Fibroblast of lung (primary cell): ENCODE measurements around the gene TM4SF5. TPM values are rescaled to one million over a fixed set of nuclear protein-coding genes. Genes with fewer than 3 reads are reported as not detected.

Experiments
- DNase-seq, 2 donors: peaks; one replicate each; pipeline versions ENCODE4 v3.0.0 to v3.0.0-alpha.2; 2010; ENCODE audit warnings: low read depth in 2 of 2
- H2AFZ ChIP-seq: 2 replicates; pipeline ENCODE4 v1.5.1; 2012; ENCODE audit warnings: low read length, control low read depth, inconsistent platforms
- H3K27ac ChIP-seq: 2 replicates; pipeline ENCODE4 v1.5.1; 2011; ENCODE audit warnings: low read length, control low read depth; ENCODE audit not compliant: insufficient read depth
- H3K27me3 ChIP-seq: 2 replicates; pipeline ENCODE4 v1.5.1; 2011; ENCODE audit warnings: mild to moderate bottlenecking, low read length; ENCODE audit not compliant: control insufficient read depth, insufficient read depth
- H3K36me3 ChIP-seq: 2 replicates; pipeline ENCODE4 v1.5.1; 2011; ENCODE audit warnings: low read length; ENCODE audit not compliant: control insufficient read depth, insufficient read depth
- H3K4me1 ChIP-seq: 2 replicates; pipeline ENCODE4 v1.5.1; 2011; ENCODE audit warnings: low read length; ENCODE audit not compliant: control insufficient read depth, insufficient read depth; ENCODE audit errors: extremely low read depth
- H3K4me2 ChIP-seq: 2 replicates; pipeline ENCODE4 v1.5.1; 2011; ENCODE audit warnings: low read length, control low read depth; ENCODE audit not compliant: insufficient read depth; ENCODE audit errors: extremely low read depth
- H3K4me3 ChIP-seq, 4 experiments: fragments of 200-600 bp in 1 of 4; sonication (generic) in 1 of 4; replicated peaks in 1 of 4; 2 replicates each; pipeline ENCODE4 v1.5.1; 2011 to 2016; ENCODE audit warnings: low read length in 4 of 4, low read depth in 3 of 4, mild to moderate bottlenecking in 3 of 4, control low read depth in 2 of 4, inconsistent platforms in 1 of 4, mixed read lengths in 1 of 4; ENCODE audit not compliant: insufficient read depth in 1 of 4; ENCODE audit errors: control extremely low read depth in 1 of 4
- H3K79me2 ChIP-seq: 2 replicates; pipeline ENCODE4 v1.5.1; 2012; ENCODE audit warnings: mild to moderate bottlenecking, low read length, inconsistent platforms; ENCODE audit not compliant: control insufficient read depth, insufficient read depth
- H3K9ac ChIP-seq: 2 replicates; pipeline ENCODE4 v1.5.1; 2011; ENCODE audit warnings: mild to moderate bottlenecking, low read length, control low read depth; ENCODE audit not compliant: insufficient read depth
- H3K9me3 ChIP-seq: 2 replicates; pipeline ENCODE4 v1.5.1; 2012; ENCODE audit warnings: low read depth, low read length; ENCODE audit not compliant: control insufficient read depth, insufficient read depth
- H4K20me1 ChIP-seq: 2 replicates; pipeline ENCODE4 v1.5.1; 2011; ENCODE audit warnings: low read length; ENCODE audit not compliant: control insufficient read depth, insufficient read depth; ENCODE audit errors: extremely low read depth
- CTCF ChIP-seq, 2 donors: IDR thresholded peaks in 1 of 2; conservative IDR thresholded peaks in 1 of 2; 1 replicate in 1 of 2; 2 replicates in 1 of 2; pipeline ENCODE4 v1.5.1; 2011 to 2012; ENCODE audit warnings: low read length in 2 of 2, control low read depth in 1 of 2, inconsistent platforms in 1 of 2, low read depth in 1 of 2, mild to moderate bottlenecking in 1 of 2
- EZH2 ChIP-seq: IDR thresholded peaks from 2 replicates; pipeline ENCODE4 v1.5.1; 2012; ENCODE audit warnings: low read length, control low read depth, mild to moderate bottlenecking; ENCODE audit errors: missing control alignments
- polyA plus RNA-seq, 2 donors: library from polyadenylated mRNA; depleted of rRNA in 1 of 2; stranded (reverse) in 1 of 2; unstranded in 1 of 2; fragments of >200 nt; gene quantifications; 2 replicates each; pipeline ENCODE4 v1.2.1, GENCODE V29; 2011 to 2012; ENCODE audit warnings: missing spikeins in 1 of 2
- total RNA-seq: library from RNA; depleted of rRNA; stranded (reverse); fragments of >200 nt; gene quantifications from 2 replicates; pipeline ENCODE4 v1.2.1, GENCODE V29; 2014

The TM4SF5 gene
- total and polyA plus RNA-seq, 2 donors (not counting 1 experiment from before 2014, with no cell fraction given): not detected

GRCh38 chr17:4815043-4815675, 43.5 kb downstream of the TM4SF5 start:
- H3K9me3 ChIP-seq: no peaks in the 10 kb centered on the region
- H3K4me2 ChIP-seq: no peak overlapping the region
- no peaks in the 10 kb centered on the region for H3K27me3 ChIP-seq
- no peak for DNase-seq
- no peaks in the 10 kb centered on the region for H4K20me1 ChIP-seq
- peaks cover 9% of the 10 kb centered on the region for H3K36me3 ChIP-seq
- no peaks in the 10 kb centered on the region for H3K4me1 ChIP-seq
- no peak overlapping the region for H3K9ac ChIP-seq
- no peak overlapping the region for H3K27ac ChIP-seq
- no peaks in the 10 kb centered on the region for H3K79me2 ChIP-seq
- H3K4me3 ChIP-seq: no peak overlapping the region
- peak in 1 of 2 donors; percentile 44 for TF ChIP-seq CTCF (conservative IDR thresholded peaks at IDR 0.05 in 1 of 2, IDR thresholded peaks at IDR 0.05 in 1 of 2; ENCODE audit: low read depth in 1 of 2, low read length in 2 of 2)
- TF ChIP-seq EZH2: no peak
- H2AFZ ChIP-seq: no peak overlapping the region

- H3K9me3 ChIP-seq: no peaks in the 10 kb centered on the region
Measured at GRCh38 chr17:4816826-4817225, 45.1 kb downstream of the TM4SF5 start.

GRCh38 chr17:4818276-4818675, 46.6 kb downstream of the TM4SF5 start:
- H3K27me3 ChIP-seq: no peaks in the 10 kb centered on the region
- no peaks in the 10 kb centered on the region for H4K20me1 ChIP-seq
- H3K4me2 ChIP-seq: no peak overlapping the region
- H3K27ac ChIP-seq: no peak overlapping the region
- no peak for DNase-seq
- no peak for TF ChIP-seq EZH2
- TF ChIP-seq CTCF (conservative IDR thresholded peaks at IDR 0.05 in 1 of 2, IDR thresholded peaks at IDR 0.05 in 1 of 2; ENCODE audit: low read depth in 1 of 2, low read length in 2 of 2): no peak
- no peaks in the 10 kb centered on the region for H3K79me2 ChIP-seq
- no peaks in the 10 kb centered on the region for H3K9me3 ChIP-seq
- no peaks in the 10 kb centered on the region for H3K4me1 ChIP-seq
- peaks cover 5% of the 10 kb centered on the region for H3K36me3 ChIP-seq
- no peak overlapping the region for H3K9ac ChIP-seq
- no peak overlapping the region for H2AFZ ChIP-seq
- H3K4me3 ChIP-seq: no peak overlapping the region

More at GRCh38 chr17:4816826-4817225, 45.1 kb downstream of the TM4SF5 start:
- Histone ChIP-seq H3K27ac (no peak overlapping the region), H3K4me2 (no peak overlapping the region), H2AFZ (no peak overlapping the region), H3K4me3 (no peak overlapping the region), H3K79me2 (no peaks in the 10 kb centered on the region), H3K27me3 (no peaks in the 10 kb centered on the region), H3K36me3 (peaks cover 5% of the 10 kb centered on the region), H4K20me1 (no peaks in the 10 kb centered on the region), H3K9ac (no peak overlapping the region), H3K4me1 (no peaks in the 10 kb centered on the region)
- DNase-seq: no peak
- TF ChIP-seq CTCF (conservative IDR thresholded peaks at IDR 0.05 in 1 of 2, IDR thresholded peaks at IDR 0.05 in 1 of 2; ENCODE audit: low read depth in 1 of 2, low read length in 2 of 2) (no peak), EZH2 (no peak)
